Omental fat pad (tissue), 4 donors: ENCODE data around the gene ELP4. TPM values are rescaled to one million over a fixed set of nuclear protein-coding genes. Genes with fewer than 3 reads are reported as not detected.

Experiments
- ATAC-seq: fragments of 150-250 bp; one replicate; pipeline ENCODE4 v1.9.1; 2016; ENCODE audit warnings: mild to moderate bottlenecking, moderate library complexity; ENCODE audit not compliant: low FRiP score
- DNase-seq: peaks from one replicate; pipeline ENCODE4 v3.0.0-alpha.2; 2019; ENCODE audit warnings: low spot score
- CTCF ChIP-seq, 3 donors: fragments of 450-650 bp; IDR thresholded peaks; one replicate each; pipeline ENCODE4 v1.5.1; 2016 to 2017; ENCODE audit warnings: antibody characterized with exemption in 3 of 3, mild to moderate bottlenecking in 3 of 3, moderate library complexity in 2 of 3
- total RNA-seq, 4 donors: library from RNA; depleted of rRNA; stranded (reverse); fragments of >200 nt; gene quantifications; one replicate each; pipeline ENCODE4 v1.1.0, GENCODE V29; 2016

Gene ELP4
- total RNA-seq, 4 donors from 2014 or later: 14.1 to 32.0 (median 20.8) TPM

GRCh38 chr11:31813391-31814175 lies 304.0 kb downstream of the ELP4 start:
- TF ChIP-seq CTCF (IDR thresholded peaks at IDR 0.05): no peak
- no peak for ATAC-seq
- no peak for DNase-seq

- ATAC-seq: no peak
- TF ChIP-seq CTCF (IDR thresholded peaks at IDR 0.05): no peak
- no peak for DNase-seq
Measured at GRCh38 chr11:31814176-31814868, 304.8 kb downstream of the ELP4 start.

- DNase-seq (no peak), ATAC-seq (no peak)
- no peak for TF ChIP-seq CTCF (IDR thresholded peaks at IDR 0.05)
Measured at GRCh38 chr11:31815711-31816467, 306.3 kb downstream of the ELP4 start.

- DNase-seq (no peak), ATAC-seq (no peak)
- TF ChIP-seq CTCF (IDR thresholded peaks at IDR 0.05): no peak
Measured at GRCh38 chr11:31816468-31817053, 307.0 kb downstream of the ELP4 start.

GRCh38 chr11:31817054-31817620 lies 307.6 kb downstream of the ELP4 start:
- DNase-seq: no peak
- TF ChIP-seq CTCF (IDR thresholded peaks at IDR 0.05): no peak
- no peak for ATAC-seq

- ATAC-seq: no peak
- no peak for TF ChIP-seq CTCF (IDR thresholded peaks at IDR 0.05)
- DNase-seq: no peak
Measured at GRCh38 chr11:31817621-31818424, 308.3 kb downstream of the ELP4 start.
